ENCODE data around the gene CNGA3.

CNGA3 gene

GRCh38 chr2:98369710-98370239, 23.5 kb downstream of the CNGA3 start:
- Histone ChIP-seq H2BK12ac (ENCODE audit: low read length in 2 of 2) (no peak overlapping the region), H4K8ac (ENCODE audit: low read length) (no peak overlapping the region), H4K91ac (ENCODE audit: low read length) (no peak overlapping the region), H3K4me1 (ENCODE audit: control insufficient read depth, insufficient read depth, low read depth, low read length) (no peaks in the 10 kb centered on the region), H2BK120ac (ENCODE audit: low read depth, low read length) (no peak overlapping the region), H2BK15ac (ENCODE audit: low read depth, poor library complexity, severe bottlenecking) (no peak overlapping the region), H2AFZ (ENCODE audit: low read depth, low read length) (no peak overlapping the region), H3K27ac (ENCODE audit: low read length, poor library complexity, severe bottlenecking) (no peak overlapping the region), H3K9ac (ENCODE audit: low read length) (no peak overlapping the region), H3K23ac (ENCODE audit: low read length in 2 of 2) (no peak overlapping the region), H3K4me3 (ENCODE audit: insufficient read depth in 1 of 2, low read depth in 1 of 2, low read length in 2 of 2) (no peak overlapping the region), H3K9me3 (ENCODE audit: control insufficient read depth, low read length) (no peaks in the 10 kb centered on the region), H3K18ac (ENCODE audit: low read depth in 1 of 2, low read length in 2 of 2) (no peak overlapping the region), H2AK5ac (ENCODE audit: low read length, severe bottlenecking) (no peak overlapping the region), H3K36me3 (ENCODE audit: control insufficient read depth in 1 of 2, insufficient read depth in 2 of 2, low read depth in 1 of 2, low read length in 2 of 2) (no peaks in the 10 kb centered on the region), H2BK5ac (ENCODE audit: low read depth, low read length, poor library complexity, severe bottlenecking) (no peak overlapping the region), H3K79me1 (replicated peaks; ENCODE audit: low read length, poor library complexity, severe bottlenecking) (no peaks in the 10 kb centered on the region), H3K4ac (ENCODE audit: low read depth in 1 of 2, low read length in 2 of 2) (no peak overlapping the region), H3K4me2 (ENCODE audit: low read length, poor library complexity, severe bottlenecking) (no peak overlapping the region), H3K27me3 (ENCODE audit: control insufficient read depth in 1 of 2, insufficient read depth in 1 of 2, low read length in 2 of 2) (peaks cover 33 to 37% of the 10 kb centered on the region in 2 experiments), H3K14ac (ENCODE audit: low read length in 2 of 2) (no peak overlapping the region)
- WGBS = 91% methylated on average over 8 of the region's 9 CpGs
- no peak for DNase-seq

- no peak overlapping the region for H2BK15ac ChIP-seq (ENCODE audit: low read depth, poor library complexity, severe bottlenecking)
- no peaks in the 10 kb centered on the region for H3K4me1 ChIP-seq (ENCODE audit: control insufficient read depth, insufficient read depth, low read depth, low read length)
- H3K23ac ChIP-seq (ENCODE audit: low read length in 2 of 2) = no peak overlapping the region
- H3K9me3 ChIP-seq (ENCODE audit: control insufficient read depth, low read length) = no peaks in the 10 kb centered on the region
- no peaks in the 10 kb centered on the region for H3K79me1 ChIP-seq (replicated peaks; ENCODE audit: low read length, poor library complexity, severe bottlenecking)
- no peak overlapping the region for H4K91ac ChIP-seq (ENCODE audit: low read length)
- H2AK5ac ChIP-seq (ENCODE audit: low read length, severe bottlenecking) = no peak overlapping the region
- H2AFZ ChIP-seq (ENCODE audit: low read depth, low read length) = no peak overlapping the region
- H3K4me2 ChIP-seq (ENCODE audit: low read length, poor library complexity, severe bottlenecking) = no peak overlapping the region
- H3K4ac ChIP-seq (ENCODE audit: low read depth in 1 of 2, low read length in 2 of 2) = no peak overlapping the region
- DNase-seq = no peak
- no peak overlapping the region for H3K9ac ChIP-seq (ENCODE audit: low read length)
- H3K27ac ChIP-seq (ENCODE audit: low read length, poor library complexity, severe bottlenecking) = no peak overlapping the region
- H2BK120ac ChIP-seq (ENCODE audit: low read depth, low read length) = no peak overlapping the region
- no peak overlapping the region for H2BK5ac ChIP-seq (ENCODE audit: low read depth, low read length, poor library complexity, severe bottlenecking)
- peak overlapping the region in 1 of 2 experiments; percentile 58 for H3K14ac ChIP-seq (ENCODE audit: low read length in 2 of 2)
- no peak overlapping the region for H2BK12ac ChIP-seq (ENCODE audit: low read length in 2 of 2)
- H3K4me3 ChIP-seq (ENCODE audit: insufficient read depth in 1 of 2, low read depth in 1 of 2, low read length in 2 of 2) = no peak overlapping the region
- H3K18ac ChIP-seq (ENCODE audit: low read depth in 1 of 2, low read length in 2 of 2) = no peak overlapping the region
- no peak overlapping the region for H4K8ac ChIP-seq (ENCODE audit: low read length)
- no peaks in the 10 kb centered on the region for H3K36me3 ChIP-seq (ENCODE audit: control insufficient read depth in 1 of 2, insufficient read depth in 2 of 2, low read depth in 1 of 2, low read length in 2 of 2)
- 26% methylated on average over 4 of the region's 4 CpGs for WGBS
- peaks cover 55 to 60% of the 10 kb centered on the region in 2 experiments for H3K27me3 ChIP-seq (ENCODE audit: control insufficient read depth in 1 of 2, insufficient read depth in 1 of 2, low read length in 2 of 2)
Measured at GRCh38 chr2:98372121-98372520, 25.9 kb downstream of the CNGA3 start.

DNA sequence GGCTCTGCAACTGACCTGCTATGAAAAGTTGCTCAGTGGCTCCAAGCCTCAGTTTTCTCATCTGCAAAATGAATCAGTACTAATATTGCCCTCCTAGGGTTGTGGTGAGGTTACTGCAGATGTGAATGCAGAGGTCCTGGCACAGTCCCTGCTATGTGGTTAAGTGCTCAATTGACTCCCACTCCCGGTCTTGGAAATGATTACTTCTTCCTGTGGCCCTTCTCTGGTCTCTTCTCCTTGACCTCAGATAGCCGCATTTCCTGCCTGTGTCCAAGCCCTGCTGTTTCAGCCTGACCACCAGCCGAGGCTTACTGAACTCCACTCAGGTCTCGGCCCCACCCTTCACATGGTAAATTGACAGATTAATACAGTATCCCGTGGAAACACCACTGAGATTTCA, 26.3 kb downstream of the CNGA3 start:
- H2BK12ac ChIP-seq (ENCODE audit: low read length in 2 of 2) = no peak overlapping the region
- H4K91ac ChIP-seq (ENCODE audit: low read length) = no peak overlapping the region
- no peak overlapping the region for H3K4me3 ChIP-seq (ENCODE audit: insufficient read depth in 1 of 2, low read depth in 1 of 2, low read length in 2 of 2)
- H2BK15ac ChIP-seq (ENCODE audit: low read depth, poor library complexity, severe bottlenecking) = no peak overlapping the region
- H4K8ac ChIP-seq (ENCODE audit: low read length) = no peak overlapping the region
- WGBS = 74% methylated on average over 3 of the region's 5 CpGs
- H3K14ac ChIP-seq (ENCODE audit: low read length in 2 of 2) = no peak overlapping the region
- no peak overlapping the region for H2BK120ac ChIP-seq (ENCODE audit: low read depth, low read length)
- H3K9ac ChIP-seq (ENCODE audit: low read length) = no peak overlapping the region
- H2AK5ac ChIP-seq (ENCODE audit: low read length, severe bottlenecking) = no peak overlapping the region
- no peak overlapping the region for H3K4me2 ChIP-seq (ENCODE audit: low read length, poor library complexity, severe bottlenecking)
- H3K18ac ChIP-seq (ENCODE audit: low read depth in 1 of 2, low read length in 2 of 2) = no peak overlapping the region
- no peak overlapping the region for H3K27ac ChIP-seq (ENCODE audit: low read length, poor library complexity, severe bottlenecking)
- DNase-seq = no peak
- H3K36me3 ChIP-seq (ENCODE audit: control insufficient read depth in 1 of 2, insufficient read depth in 2 of 2, low read depth in 1 of 2, low read length in 2 of 2) = no peaks in the 10 kb centered on the region
- H3K23ac ChIP-seq (ENCODE audit: low read length in 2 of 2) = no peak overlapping the region
- H3K27me3 ChIP-seq (ENCODE audit: control insufficient read depth in 1 of 2, insufficient read depth in 1 of 2, low read length in 2 of 2) = peaks cover 59 to 65% of the 10 kb centered on the region in 2 experiments
- no peak overlapping the region for H2BK5ac ChIP-seq (ENCODE audit: low read depth, low read length, poor library complexity, severe bottlenecking)
- no peaks in the 10 kb centered on the region for H3K4me1 ChIP-seq (ENCODE audit: control insufficient read depth, insufficient read depth, low read depth, low read length)
- H3K9me3 ChIP-seq (ENCODE audit: control insufficient read depth, low read length) = no peaks in the 10 kb centered on the region
- H3K4ac ChIP-seq (ENCODE audit: low read depth in 1 of 2, low read length in 2 of 2) = no peak overlapping the region
- H3K79me1 ChIP-seq (replicated peaks; ENCODE audit: low read length, poor library complexity, severe bottlenecking) = no peaks in the 10 kb centered on the region
- H2AFZ ChIP-seq (ENCODE audit: low read depth, low read length) = no peak overlapping the region

- WGBS = 66% methylated on average over 4 of the region's 5 CpGs
- H2BK15ac ChIP-seq (ENCODE audit: low read depth, poor library complexity, severe bottlenecking) = no peak overlapping the region
- no peak overlapping the region for H3K18ac ChIP-seq (ENCODE audit: low read depth in 1 of 2, low read length in 2 of 2)
- H3K9me3 ChIP-seq (ENCODE audit: control insufficient read depth, low read length) = no peaks in the 10 kb centered on the region
- no peak overlapping the region for H3K9ac ChIP-seq (ENCODE audit: low read length)
- H3K36me3 ChIP-seq (ENCODE audit: control insufficient read depth in 1 of 2, insufficient read depth in 2 of 2, low read depth in 1 of 2, low read length in 2 of 2) = no peaks in the 10 kb centered on the region
- H3K79me1 ChIP-seq (replicated peaks; ENCODE audit: low read length, poor library complexity, severe bottlenecking) = no peaks in the 10 kb centered on the region
- no peak overlapping the region for H3K4me2 ChIP-seq (ENCODE audit: low read length, poor library complexity, severe bottlenecking)
- H3K4me1 ChIP-seq (ENCODE audit: control insufficient read depth, insufficient read depth, low read depth, low read length) = no peaks in the 10 kb centered on the region
- H3K27ac ChIP-seq (ENCODE audit: low read length, poor library complexity, severe bottlenecking) = no peak overlapping the region
- no peak overlapping the region for H2AFZ ChIP-seq (ENCODE audit: low read depth, low read length)
- no peak overlapping the region for H2BK5ac ChIP-seq (ENCODE audit: low read depth, low read length, poor library complexity, severe bottlenecking)
- H4K8ac ChIP-seq (ENCODE audit: low read length) = no peak overlapping the region
- no peak overlapping the region for H2AK5ac ChIP-seq (ENCODE audit: low read length, severe bottlenecking)
- H3K4me3 ChIP-seq (ENCODE audit: insufficient read depth in 1 of 2, low read depth in 1 of 2, low read length in 2 of 2) = no peak overlapping the region
- H3K14ac ChIP-seq (ENCODE audit: low read length in 2 of 2) = no peak overlapping the region
- no peak overlapping the region for H4K91ac ChIP-seq (ENCODE audit: low read length)
- H3K23ac ChIP-seq (ENCODE audit: low read length in 2 of 2) = no peak overlapping the region
- no peak overlapping the region for H3K4ac ChIP-seq (ENCODE audit: low read depth in 1 of 2, low read length in 2 of 2)
- no peak overlapping the region for H2BK120ac ChIP-seq (ENCODE audit: low read depth, low read length)
- DNase-seq = no peak
- H3K27me3 ChIP-seq (ENCODE audit: control insufficient read depth in 1 of 2, insufficient read depth in 1 of 2, low read length in 2 of 2) = peaks cover 72 to 74% of the 10 kb centered on the region in 2 experiments
- no peak overlapping the region for H2BK12ac ChIP-seq (ENCODE audit: low read length in 2 of 2)
Measured at GRCh38 chr2:98374286-98374685, 28.0 kb downstream of the CNGA3 start.
